Body of pancreas (tissue), 4 donors: ENCODE measurements around the gene SKIC3.

Experiments used
- CTCF ChIP-seq, 7 experiments: fragments of 450-650 bp in 4 of 7; fragments of 200-600 bp in 3 of 7; sonication (generic) in 3 of 7; IDR thresholded peaks; one replicate each; pipeline ENCODE4 v1.5.1; 2016 to 2019; ENCODE audit warnings: antibody characterized with exemption in 7 of 7
- POLR2A ChIP-seq, 3 donors: fragments of 450-650 bp; IDR thresholded peaks; one replicate each; pipeline ENCODE4 v1.6.1; 2016; ENCODE audit warnings: antibody characterized with exemption in 3 of 3, mild to moderate bottlenecking in 2 of 3

DNA sequence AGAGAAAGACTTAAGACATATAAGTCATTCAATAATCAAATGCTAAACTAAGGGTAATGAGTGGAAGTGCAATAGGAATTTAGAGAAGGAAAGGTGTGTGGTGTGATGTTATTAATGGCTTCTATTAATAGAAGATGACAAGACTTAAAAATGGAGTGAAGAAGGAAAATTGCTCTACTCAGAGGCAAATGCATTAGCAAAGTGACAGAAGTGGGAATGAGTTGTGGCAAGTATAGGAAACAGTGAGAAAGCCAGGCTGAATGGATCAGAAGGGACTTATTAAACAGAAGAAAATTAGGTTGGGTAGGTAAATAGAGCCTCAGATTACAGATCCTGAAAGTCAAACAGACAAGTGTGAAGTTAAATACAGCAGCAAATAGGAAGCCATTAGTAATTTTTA, 5.7 kb downstream of the SKIC3 start:
- TF ChIP-seq CTCF (IDR thresholded peaks at IDR 0.05), result no peak
- TF ChIP-seq POLR2A (IDR thresholded peaks at IDR 0.05), result no peak
